Activated naive CD4-positive, alpha-beta T cell treated with anti-CD3 and anti-CD28 coated beads, Interleukin-2, amount 50 U/mL, for 16 hours (primary cell): Measurements from ENCODE around the gene KIF7.

Experiments used
- DNase-seq: peaks from one replicate; pipeline ENCODE4 v3.0.0-alpha.2; 2020

The KIF7 gene

DNA sequence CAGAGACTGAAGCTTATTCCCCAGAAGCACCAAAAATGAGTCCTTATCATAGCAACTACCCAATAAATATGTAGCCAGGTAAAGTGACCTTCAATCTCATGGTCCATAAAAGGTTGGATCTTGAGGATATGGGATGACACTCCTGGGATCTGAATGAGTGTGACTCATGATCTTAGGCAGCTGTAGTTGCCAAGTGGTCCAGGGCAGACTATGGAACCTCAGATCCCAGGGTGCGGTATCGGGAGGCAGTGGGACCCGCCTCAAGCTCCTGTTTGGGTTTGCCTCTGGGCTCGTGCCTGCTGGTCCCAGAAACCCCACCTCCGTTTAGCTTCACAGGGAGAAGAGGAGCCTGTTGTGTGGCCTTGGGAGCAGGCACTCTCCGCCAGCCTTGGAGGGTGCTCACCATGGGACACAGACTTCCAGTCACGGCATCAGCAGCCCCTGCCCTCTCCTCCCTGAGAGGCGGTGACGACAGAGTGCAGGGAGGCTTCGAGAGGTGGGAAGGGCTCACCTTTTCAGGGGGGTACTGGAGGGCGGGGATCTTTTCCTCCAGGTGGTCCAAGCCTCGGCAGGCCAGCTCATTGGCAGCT, 15.8 kb upstream of the KIF7 start:
- no peak for DNase-seq

DNA sequence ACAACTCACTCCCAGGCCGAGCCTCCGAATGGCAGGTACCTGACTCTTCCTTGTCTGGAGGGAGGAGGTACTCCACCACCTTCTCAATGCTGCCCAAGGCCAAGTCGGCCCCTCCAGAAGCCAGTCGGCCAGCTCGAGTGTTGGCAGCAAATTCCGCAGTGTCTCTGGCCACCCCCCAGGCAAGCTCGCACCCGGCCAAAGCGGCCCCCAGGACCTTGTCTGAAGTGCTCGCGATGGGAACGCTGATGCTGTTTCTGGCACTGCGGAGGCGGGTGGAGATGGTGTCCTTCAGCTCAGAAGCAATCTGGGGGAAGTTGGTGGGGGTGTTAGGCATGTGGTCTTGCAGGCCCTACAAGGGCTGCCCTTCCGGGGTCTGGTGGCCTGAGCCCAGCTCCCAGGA, 14.7 kb upstream of the KIF7 start:
- no peak for DNase-seq

DNA sequence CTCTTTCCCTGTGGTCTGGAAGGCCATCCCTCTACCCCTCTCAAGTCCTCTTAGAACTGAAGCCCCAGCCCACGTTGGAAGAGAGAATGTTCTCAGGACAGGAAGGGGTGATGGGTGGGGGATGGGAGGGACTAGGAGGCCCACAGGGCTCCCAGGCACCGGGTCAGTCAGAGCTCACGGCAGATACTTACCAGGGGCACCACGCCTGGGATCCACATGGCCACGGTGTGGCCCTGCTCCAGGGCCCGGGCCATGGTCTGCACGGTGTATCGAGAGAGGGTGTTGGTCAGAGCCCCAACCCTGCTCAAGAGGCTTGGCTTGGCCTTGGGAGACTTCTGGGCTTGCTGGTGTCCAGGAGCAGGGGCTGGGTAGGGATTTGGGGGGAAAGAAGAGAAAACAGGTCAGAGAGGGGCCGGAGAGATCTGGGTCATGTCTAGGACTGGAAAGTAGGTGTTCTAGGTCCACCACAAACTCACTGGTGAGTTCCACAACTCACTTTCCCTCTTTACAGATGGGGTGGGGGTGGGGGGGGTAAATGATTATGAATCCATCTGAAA, 14.1 kb upstream of the KIF7 start:
- DNase-seq: no peak

DNA sequence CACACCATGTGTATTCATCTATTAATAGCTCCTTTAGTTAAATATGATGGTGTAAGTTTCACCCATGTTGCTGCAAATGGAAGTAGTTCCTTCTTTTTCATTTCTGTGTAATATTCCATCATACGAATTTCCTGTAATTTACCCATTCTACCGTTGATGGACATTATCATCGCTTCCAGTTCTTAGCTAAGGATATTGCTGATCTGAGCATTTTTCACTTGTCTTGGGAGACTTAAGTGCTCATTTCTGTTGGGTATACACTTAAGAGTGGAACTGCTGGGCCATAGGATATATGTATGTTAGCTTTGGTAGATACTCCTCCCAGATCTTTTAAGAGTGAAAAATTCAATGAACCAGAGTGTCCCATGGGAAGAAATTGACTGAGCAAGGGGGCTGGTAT, 12.9 kb upstream of the KIF7 start:
- DNase-seq: no peak

DNA sequence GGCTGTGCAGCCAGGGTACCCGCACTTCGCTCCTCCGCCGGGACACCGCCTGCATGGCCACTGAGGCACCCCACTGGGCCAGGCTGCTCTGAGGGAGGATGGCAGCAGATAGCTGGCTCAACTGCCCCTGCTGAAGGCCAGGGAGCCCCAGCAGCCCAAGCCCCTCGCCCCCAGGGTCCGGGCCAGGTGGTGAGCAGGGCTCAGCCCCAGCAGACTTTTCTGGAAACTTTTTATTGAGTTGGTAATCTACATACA, 12.4 kb upstream of the KIF7 start:
- no peak for DNase-seq

DNA sequence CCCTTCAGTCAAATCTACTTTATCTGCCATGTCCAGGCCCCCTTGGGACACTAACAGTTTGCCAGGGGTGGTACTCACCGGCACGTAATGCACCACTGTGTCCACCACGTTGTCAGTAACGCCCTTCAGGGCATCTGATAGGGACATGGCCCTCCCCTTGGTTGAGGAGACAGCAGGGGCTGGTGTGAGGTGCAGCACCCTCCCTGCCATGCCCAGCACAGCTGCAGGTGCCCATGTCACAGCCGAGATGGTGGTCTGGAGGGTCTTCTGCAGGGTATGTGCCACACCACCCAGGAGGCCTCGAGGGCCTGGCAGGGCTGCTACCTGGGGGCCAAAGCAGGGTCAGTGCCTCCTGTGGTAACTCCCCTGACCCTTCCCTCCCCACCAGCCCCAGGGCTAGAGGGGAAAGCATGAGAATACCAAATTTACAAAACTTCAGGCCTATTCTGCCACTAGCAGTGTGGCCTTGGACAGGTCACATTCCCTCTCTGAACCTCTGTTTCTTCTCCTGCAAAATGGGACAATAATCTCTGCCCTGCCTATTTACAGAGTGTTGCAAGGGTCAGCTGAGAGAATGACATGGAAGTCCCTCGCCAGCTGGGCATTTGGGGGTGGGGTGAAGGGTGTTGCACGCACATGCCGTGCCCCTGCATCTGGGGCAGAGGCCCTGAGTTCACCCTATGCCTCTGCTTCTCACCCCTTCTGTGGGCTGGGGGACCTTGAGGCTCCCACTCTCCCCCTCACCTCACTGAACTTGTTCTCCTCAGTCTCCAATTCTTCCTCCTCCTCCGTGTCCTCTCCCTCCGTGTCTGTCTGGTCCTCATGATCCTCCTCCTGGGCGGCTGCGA, 11.8 kb upstream of the KIF7 start:
- no peak for DNase-seq

DNA sequence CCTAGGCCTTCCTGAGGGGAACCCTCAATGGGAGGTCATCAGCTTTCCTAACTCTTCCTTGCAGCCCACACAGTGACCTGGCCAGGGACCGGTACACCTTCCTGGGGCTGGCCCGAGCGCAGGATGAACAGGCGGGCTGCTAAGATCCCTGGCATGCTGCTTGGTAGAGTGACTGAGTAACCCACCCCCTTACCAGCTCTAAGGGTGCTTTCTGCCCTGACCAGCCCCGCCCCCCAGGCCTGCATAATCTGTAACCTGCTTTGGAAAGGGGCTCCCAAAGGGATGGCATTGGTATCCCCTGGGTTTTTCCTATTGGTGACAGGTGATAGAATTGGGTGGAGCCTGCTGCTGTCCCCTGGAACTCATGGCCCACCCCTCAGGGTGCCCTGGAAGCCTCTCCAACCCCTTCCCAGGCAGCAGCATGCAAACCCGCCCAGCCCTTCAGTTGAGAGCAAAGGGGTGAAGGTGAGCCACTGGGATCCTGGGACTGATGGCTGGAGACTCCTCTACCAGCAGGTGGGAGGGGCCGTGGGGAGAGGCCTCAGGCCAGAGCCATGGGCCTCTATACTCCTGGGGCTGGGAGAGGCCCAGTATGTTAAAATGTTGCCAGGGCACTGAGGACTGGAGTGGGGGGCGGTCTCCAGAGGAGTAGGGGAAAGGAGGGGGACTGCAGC, 11.1 kb upstream of the KIF7 start:
- DNase-seq: no peak

DNA sequence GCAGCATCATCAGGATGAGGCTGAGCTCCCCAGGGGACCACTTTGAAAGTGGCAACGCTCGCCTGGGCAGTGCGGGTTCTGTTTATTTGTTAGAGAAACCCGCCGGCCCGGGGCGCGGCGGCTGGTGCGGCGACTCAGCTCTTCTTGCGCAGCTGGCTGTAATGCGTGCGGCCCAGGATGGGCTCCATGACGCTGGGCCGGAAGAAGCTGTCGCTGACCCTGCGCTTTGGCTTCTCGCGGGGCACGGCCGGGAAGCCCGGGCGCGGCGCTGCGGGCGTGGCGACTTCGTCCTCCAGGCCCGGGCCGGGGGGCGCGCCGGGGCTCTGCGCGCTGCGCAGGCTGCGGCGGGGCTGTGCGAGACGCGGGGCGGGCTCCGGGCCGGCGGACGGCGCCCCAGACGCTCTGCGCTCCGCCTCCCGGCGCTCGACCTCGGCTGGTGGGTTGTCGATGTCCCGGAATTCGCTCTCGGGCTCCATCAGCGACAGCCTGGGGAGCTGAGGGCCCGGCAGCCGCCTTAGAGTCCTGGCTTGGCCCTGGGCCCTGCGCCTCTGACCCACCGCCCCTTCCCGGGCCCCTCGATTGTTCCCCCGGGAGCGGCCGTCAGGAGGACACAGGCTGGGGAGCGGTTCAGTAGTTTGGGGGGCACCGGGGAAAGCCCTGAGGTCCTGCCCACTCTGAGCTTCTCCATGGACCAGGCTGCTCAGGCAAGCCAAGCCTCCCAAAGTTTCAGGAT, 10.3 kb upstream of the KIF7 start:
- DNase-seq: no peak

DNA sequence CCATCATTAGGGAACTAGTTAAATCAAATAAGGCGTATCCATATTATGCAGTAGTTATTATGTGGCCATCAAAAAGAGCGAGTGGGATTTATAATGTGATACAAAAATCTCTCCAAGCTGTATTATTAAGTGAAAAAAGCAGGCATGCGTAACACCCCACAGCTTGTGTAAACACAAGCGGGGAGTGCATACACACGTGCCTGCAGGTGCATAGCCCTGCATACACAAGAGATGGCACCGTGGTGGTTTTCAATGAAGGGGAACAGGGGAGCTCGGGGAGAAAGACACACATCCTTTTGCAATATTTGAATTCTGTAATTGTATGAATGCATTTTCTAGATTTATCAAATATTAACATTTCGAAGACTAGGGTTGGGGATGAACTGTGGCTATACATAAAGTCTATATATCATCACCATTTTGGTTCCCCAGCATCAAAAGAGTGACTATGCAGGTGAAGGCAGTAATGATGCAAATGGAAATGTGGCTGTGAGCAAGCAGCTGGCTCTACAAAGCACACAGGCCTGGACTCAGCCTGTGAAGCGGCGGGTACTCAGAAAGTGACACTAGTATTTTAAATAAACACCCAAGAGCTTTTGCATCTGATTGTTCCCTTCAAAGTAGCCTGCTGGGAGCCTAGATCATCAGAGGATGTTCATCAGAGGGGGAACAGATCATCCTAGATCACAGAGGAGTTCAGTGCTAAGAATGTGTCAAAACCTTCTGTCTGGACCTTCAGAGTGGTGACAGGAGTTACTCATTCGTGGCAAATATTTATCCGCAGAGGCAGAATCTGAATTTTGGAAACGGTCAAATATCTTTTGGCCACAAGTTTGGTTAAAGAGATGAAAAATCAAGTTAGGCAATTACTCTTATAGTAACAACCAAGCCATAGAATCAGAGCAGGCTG, 9.4 kb upstream of the KIF7 start:
- no peak for DNase-seq

DNA sequence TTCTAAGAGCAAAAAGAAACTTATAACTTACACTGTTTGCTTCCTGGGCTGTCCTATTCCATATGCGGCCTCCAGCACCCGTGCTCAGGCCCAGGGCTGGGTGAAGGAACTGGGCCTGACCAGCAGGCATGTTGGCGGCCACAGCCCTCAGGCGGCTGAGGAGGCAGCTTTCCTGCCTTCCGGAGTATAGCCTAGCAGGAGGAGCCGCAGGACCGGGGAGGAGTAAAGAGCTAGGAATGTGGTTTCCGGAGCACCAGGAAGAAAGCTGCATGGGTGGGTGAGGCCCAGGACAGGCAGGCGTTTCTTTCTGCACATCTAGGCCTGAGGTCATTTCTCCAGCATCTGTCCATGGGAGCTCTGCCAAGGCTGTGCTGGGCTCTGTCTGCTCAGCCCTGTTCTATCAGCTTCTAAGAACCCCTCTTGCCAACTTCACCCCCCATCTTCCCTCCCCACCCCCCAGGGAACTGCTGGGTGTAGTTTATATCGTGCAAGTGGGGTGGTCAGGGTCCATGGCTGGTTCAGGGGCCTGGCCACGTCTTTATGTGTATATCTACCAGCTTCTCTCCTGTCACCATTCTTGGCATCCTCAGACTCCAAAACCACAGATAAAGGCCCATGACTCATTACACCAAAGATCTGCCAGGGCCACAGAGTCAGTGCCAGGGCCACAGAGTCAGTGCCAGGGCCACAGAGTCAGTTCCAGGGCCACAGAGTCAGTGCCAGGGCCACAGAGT, 7.8 kb upstream of the KIF7 start:
- no peak for DNase-seq

DNA sequence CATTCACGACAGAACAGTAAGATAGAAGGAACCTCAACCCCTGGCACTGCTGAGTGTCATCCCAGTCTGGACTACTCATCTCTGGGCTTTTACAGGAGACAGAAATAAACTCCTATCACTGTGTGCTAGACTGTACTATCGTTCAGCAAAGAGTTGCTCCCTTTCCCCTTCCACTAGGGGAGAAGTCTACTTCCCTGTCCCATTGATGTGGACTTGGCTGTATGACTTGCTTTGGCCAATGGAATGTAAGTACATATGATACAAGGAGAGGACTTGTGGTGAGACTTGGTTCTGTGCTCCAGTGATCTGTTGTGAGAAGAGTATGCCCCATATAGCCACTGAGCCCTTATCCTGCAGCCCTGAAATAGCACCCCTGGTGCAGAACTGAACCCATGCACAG, 5.3 kb upstream of the KIF7 start:
- DNase-seq: no peak

DNA sequence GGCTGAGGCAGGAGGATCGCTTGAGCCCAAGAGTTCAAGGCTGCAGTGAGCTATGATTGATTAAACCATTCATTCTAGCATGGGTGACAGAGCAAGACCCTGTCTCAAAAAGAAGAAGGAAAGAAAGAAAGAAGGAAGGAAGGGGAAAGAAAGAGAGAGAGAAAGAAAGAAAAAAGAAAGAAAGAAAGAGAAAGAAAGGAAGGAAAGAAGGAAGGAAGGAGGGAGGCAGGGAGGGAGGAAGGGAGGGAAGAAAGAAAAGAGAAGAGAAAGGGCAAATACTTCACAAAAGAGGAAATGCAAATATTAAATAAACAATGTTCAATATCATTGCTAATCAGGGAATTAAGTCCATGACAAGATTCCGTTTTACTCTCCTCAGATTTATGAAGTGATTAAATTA, 4.0 kb upstream of the KIF7 start:
- no peak for DNase-seq

DNA sequence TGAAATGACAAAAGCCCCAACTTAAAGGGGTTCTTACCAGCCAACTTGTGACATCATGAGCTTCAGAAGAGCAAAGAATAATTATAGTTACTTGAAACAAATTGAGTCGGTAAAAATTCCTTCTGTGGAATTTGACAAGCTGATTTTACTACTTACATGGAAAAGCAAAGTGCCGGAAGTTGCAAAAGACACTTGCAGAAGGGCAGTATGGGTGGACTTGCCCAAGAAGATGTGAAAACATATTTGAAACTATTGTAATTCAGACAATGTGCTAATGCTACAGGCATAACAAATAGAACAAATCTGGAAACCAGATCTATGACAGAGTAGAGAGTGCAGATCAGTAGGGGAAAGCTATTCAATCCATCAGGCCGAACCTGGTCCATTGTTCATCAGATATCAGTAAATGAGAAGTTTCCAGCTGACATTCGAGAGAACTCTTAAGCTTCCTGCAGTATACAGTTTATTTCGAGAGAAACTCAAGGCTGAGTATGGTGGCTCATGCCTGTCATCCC, 2.5 kb upstream of the KIF7 start:
- no peak for DNase-seq

DNA sequence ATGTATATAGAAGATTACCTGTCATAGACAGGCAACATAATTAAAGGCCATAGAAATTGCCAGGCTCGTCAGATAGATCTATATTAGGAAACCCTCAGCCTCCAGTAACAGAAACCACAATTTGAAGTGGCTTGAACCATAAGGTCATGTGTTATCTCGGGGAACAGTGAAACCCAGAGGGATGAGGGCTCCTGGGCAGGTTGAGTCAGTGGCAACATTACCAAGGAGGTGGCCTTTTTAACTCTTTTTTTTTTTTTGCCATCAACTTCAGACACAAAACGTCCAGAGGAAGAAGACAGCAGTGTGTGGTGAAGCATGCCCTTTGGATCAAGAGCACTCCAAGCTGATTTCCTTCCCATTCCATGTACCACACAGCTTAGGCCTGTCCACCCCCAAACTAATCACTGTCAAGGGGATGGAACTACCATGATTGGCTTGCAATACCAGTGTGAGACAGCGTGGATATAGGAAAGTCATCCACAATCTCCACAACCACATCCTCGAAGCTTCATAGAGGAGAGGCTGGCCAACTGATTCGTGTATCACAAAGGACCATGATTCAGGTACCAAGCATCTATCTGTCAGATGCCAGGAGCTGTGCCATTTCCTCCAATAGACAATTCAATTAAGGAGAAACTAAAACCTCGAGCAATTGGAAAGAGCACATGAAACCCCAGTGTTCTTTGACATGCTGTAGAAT, 999 bp upstream of the KIF7 start:
- no peak for DNase-seq

DNA sequence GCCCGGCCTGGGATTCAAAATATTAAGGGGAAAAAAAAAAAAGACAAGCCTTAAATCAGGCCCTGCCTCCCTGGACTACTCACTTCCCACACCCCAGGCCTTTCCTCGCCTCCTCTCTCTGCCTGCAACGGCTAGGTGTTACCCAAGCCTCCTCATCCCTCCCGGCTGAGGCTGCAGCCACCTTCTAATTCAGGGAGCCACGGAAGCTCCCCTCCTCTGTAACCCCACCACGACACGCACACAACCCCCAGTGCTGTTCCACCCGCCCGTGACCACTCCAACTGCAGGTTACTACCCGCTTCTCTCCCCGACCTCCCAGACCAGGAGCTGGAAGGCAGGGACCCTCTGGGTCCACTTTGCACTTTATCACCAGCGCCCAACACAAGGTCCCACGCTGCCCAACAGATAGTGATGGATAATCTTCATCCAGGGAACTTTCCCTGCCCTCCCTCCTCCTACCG, 936 bp downstream of the KIF7 start:
- DNase-seq: no peak

DNA sequence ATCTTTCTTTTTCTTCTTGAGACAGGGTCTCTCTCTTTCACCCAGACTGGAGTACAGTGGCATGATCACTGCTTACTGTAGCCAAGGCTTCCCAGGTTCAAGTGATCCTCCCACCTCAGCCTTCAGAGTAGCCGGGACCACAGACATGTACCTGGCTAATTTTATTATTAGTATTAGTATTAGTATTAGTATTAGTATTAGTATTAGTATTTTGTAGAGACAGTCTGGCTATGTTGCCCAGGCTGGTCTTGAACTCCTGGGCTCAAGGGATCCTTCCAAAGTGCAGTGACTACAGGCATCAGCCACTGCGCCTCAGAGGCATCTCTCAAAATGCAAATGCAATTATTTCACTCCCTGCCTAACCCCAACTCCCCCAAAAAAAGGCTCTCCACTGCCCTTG, 1.7 kb downstream of the KIF7 start:
- DNase-seq: no peak

DNA sequence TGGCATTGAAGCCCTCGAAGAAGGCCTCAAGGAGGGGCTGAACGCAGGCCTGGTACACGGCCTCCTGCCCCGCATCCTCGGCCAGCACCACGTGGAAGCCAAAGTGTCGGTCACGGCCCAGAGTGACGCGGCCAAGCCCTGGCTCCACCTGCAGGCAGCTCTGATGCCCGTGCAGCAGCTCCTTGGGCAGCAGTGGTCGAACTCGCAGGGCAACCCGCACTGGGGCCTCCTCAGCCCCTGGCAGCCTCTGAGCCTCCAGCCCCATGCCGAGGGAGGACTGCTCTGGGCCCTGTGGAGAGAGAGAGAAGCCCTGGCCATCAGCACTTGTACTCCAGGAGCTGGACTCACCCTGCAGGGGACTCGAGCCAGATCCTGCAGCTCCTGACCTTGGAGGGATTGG, 2.6 kb downstream of the KIF7 start:
- no peak for DNase-seq

DNA sequence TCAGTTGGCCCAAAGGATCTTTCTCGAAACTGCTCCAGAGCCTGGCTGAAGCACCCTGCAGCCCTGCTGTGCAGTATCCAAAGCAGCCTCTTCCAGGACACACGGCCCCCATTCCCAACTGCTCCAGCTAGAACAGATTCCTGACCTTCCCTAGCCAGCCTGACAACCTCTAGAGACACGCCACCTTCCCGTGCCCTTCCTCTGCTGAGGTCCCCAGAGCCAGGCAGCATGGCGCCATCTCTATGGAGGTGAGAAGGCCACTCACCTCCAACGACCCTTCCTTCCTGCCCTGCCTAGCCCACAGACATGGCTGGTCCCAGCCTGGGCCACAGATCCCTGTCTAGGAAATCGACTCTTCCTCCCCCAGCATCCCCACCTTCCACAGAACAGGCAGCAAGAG, 3.1 kb downstream of the KIF7 start:
- DNase-seq: no peak

DNA sequence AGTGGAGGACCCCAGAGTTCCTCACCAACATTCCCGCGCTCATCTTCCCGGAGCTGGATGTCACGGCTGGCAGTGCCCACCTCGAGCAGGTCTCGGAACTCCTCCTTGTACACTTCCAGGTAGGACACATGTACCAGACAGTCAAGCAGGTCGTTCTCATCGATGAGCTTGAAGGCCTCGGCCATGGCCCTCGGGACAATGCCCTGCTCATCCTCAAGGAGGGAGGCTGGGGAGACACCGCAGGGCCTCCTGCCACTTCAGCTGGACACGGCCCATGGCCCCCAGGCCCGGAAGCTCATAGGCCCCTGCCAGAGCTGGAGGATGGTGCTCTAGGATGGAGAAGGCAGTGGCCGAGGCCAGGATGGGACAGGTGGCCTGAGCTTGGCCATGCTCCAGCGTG, 5.6 kb downstream of the KIF7 start:
- no peak for DNase-seq

DNA sequence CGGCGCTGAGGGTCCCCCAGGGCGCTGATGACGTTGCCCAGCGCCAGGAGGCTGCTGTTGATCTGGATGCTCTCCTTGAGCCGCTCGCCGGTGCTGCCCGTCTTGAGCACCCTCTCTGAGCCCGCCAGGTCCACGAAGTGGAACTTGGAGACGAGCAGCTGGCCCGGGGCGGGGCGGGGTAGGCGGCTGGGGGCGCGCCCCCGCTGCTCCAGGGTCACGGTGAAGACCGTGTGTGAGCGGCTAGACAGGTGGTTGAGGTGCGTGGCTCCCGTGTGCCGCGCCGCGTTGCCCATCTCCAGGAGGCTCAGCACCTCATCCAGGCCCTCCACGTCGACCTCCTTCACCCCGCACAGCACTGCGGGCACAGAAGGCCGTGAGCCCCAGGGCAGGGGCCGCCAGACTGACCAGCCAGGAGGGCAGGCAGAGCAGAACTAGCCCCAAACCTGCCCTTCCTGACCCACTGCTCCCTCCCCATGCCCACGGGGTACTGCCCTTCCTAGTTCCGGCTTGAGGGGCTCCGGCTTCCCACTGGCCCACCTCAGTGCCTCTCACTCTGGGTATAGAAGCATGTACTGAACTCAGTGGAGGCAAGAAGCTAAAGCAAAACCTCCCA, 6.1 kb downstream of the KIF7 start:
- DNase-seq: no peak
